Adipocyte (in vitro differentiated cells): Measurements from ENCODE around the gene ARL8B.
A peak's percentile ranks its signal among the peaks of the same experiment; 100 is the strongest.
"Not testable (repeated sequence)": the region's sequence is repeated elsewhere in the genome, so short reads cannot be mapped to it uniquely, and the experiment has no call there.

Experiments
- DNase-seq: peaks from one replicate; pipeline ENCODE4 v3.0.0-alpha.2; 2015; ENCODE audit warnings: low read depth
- H3K27me3 ChIP-seq: replicated peaks from 2 replicates; pipeline ENCODE4 v1.7.0; 2013; ENCODE audit warnings: mild to moderate bottlenecking, low read length, moderate library complexity; ENCODE audit not compliant: control insufficient read depth, insufficient read depth
- H3K36me3 ChIP-seq: 2 replicates; pipeline ENCODE4 v1.7.0; 2013; ENCODE audit warnings: low read length, mild to moderate bottlenecking, moderate library complexity; ENCODE audit not compliant: control insufficient read depth, insufficient read depth, severe bottlenecking
- H3K4me1 ChIP-seq: 2 replicates; pipeline ENCODE4 v1.7.0; 2013; ENCODE audit warnings: mild to moderate bottlenecking, low read length, moderate library complexity; ENCODE audit not compliant: control insufficient read depth, insufficient read depth
- H3K4me3 ChIP-seq: 2 replicates; pipeline ENCODE4 v1.7.0; 2013; ENCODE audit warnings: mild to moderate bottlenecking, low read length, moderate library complexity
- H3K9ac ChIP-seq: 2 replicates; pipeline ENCODE4 v1.7.0; 2013; ENCODE audit warnings: mild to moderate bottlenecking, low read length, moderate library complexity
- H3K9me3 ChIP-seq: 2 replicates; pipeline ENCODE4 v1.7.0; 2013; ENCODE audit warnings: mild to moderate bottlenecking, low read length, moderate library complexity; ENCODE audit not compliant: control insufficient read depth

Gene ARL8B

DNA sequence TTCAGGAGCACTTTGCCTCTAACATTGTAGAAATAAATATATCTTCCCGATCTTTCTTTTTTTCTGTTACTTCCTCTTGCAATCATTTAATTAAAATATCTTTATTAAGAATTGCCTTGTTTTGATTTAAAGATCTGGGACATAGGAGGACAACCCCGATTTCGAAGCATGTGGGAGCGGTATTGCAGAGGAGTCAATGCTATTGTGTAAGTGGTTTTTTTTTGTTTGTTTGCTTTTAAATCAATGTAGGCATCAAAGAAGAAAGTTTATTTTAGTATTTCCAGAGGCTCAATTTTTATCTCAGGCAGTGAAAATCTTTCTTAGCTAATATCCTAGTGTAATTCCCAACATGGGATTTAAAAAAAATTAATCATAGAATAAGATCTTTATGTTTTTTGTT is 49.9 kb downstream of the ARL8B start:
- no peaks in the 10 kb centered on the region for H3K27me3 ChIP-seq
- DNase-seq, result no peak
- H3K4me3 ChIP-seq, result no peak overlapping the region
- H3K4me1 ChIP-seq, result no peaks in the 10 kb centered on the region
- H3K9me3 ChIP-seq, result no peaks in the 10 kb centered on the region
- H3K36me3 ChIP-seq, result peaks cover 57% of the 10 kb centered on the region
- H3K9ac ChIP-seq, result no peak overlapping the region

DNA sequence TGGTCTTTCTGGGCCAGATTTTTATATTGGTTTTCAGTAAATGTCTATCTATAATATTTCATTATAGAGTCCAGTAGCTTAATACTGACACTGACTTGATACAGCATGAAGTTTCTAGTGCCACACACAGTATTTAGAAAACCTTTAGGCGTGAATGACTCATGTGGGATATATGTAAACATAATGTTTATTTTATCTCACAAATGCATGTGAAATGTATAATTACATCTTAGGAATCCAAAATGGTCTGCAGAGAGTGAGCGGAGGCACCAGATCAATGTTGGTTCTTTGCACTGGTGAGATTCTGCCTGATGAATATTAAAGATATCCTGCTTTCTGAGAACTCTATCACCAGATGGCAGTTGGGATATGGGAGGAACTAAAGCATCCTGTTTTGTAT is 56.9 kb downstream of the ARL8B start:
- H3K36me3 ChIP-seq, result peaks cover 76% of the 10 kb centered on the region
- H3K27me3 ChIP-seq, H3K9me3 ChIP-seq, H3K9ac ChIP-seq, H3K4me3 ChIP-seq, H3K4me1 ChIP-seq, DNase-seq: not testable (repeated sequence)

DNA sequence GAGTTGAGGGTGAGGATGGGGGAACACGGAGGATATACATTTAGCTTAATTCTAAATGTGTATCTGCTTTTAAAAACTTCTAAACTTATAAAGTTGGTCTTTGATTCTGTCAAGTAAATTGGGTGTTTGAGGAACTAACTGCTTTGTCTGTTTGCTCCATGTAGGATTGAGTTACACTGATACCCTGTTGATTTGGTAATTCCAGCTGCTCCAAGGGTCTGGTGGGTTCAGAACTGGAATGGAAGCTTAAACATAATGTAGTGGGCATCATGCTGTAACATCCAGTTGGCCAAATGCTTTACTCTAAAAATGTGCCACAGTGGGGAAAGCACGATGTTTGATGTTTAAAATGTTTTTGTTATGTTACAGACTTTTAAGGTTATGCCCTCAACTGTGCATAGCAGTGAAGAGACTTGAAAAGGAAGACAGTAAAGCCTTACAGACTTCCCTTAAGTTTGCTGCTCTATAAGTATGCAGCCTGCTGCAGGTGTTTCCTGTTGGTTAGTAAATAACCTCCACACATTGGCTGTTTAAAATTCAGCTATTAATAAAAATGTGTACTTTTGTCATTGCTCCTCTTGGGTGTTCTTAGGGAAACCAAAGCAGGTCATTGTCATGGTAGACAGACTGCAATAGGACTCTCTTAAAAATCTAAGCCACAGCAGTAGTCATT is 59.5 kb downstream of the ARL8B start:
- DNase-seq, result no peak
- Histone ChIP-seq H3K4me1 (peaks cover 13% of the 10 kb centered on the region), H3K4me3 (no peak overlapping the region), H3K9me3 (no peaks in the 10 kb centered on the region), H3K36me3 (peaks cover 53% of the 10 kb centered on the region), H3K27me3 (no peaks in the 10 kb centered on the region), H3K9ac (no peak overlapping the region)

DNA sequence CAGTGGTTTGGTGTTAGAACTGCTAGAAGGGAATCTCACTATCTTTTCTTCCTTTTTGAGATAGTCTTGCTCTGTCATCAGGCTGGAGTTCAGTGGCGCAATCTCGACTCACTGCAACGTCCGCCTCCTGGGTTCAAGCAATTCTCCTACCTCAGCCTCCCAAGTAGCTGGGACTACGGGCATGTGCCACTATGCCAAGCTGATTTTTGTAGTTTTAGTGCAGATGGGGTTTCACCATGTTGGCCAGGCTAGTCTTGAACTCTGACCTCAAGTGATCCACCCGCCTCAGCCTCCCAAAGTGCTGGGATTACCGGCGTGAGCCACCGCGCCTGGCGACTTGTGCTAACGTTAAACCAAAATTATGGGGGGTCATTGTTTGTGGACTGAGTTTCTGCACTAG is 61.6 kb downstream of the ARL8B start:
- DNase-seq, H3K9me3 ChIP-seq, H3K9ac ChIP-seq, H3K27me3 ChIP-seq, H3K4me3 ChIP-seq: not testable (repeated sequence)
- Histone ChIP-seq H3K4me1 (peaks cover 17% of the 10 kb centered on the region), H3K36me3 (peaks cover 36% of the 10 kb centered on the region)

DNA sequence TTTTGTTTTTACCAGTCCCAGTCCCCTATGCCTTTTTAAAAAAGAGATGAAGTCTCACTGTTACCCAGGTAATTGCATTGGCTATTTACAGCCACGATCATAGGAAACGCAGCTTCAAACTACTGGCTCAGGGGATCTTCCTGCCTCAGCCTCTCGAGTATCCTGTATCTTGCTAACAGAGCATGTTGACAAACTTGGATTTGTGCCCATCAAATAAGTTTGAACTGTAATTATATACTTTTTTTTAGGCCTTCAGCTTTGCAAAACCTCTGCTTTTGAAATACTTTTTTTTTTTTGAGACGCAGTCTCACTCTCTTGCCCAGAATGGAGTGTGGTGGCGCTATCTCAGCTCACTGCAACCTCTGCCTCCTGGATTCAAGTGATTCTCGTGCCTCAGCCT is 62.4 kb downstream of the ARL8B start:
- H3K9me3 ChIP-seq, result no peaks in the 10 kb centered on the region
- no peaks in the 10 kb centered on the region for H3K27me3 ChIP-seq
- H3K4me3 ChIP-seq, result no peak overlapping the region
- no peak for DNase-seq
- H3K36me3 ChIP-seq, result peaks cover 28% of the 10 kb centered on the region
- H3K4me1 ChIP-seq, result peaks cover 19% of the 10 kb centered on the region
- no peak overlapping the region for H3K9ac ChIP-seq

DNA sequence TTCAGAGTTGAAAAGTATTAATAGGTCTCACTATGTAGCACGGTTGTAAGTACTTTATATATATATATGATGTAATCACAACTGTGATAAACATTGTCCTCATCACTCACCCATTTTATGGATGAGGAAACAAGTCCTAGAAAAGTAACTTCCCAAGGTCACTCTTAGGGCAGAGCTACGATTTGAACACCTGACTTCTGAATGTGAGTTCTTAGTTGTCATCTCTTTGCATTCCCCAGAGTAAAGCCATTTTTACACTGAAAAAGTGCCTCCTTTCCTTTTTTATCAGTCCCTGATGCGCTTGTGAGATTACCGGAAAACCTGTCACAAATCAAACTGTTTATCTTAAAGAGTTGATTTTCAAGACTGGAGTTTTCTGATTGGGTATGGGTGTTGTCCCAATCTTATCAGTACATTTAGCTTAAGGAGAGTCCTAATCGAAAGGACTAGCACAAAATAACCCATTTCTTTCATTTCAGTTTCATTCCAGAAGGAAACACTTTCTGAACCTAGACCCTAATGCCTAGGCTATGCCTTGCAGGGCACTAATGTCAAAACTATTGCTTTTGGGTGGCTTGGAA is 63.1 kb downstream of the ARL8B start:
- Histone ChIP-seq H3K4me1 (peaks cover 22% of the 10 kb centered on the region), H3K9me3 (no peaks in the 10 kb centered on the region), H3K27me3 (no peaks in the 10 kb centered on the region), H3K9ac (no peak overlapping the region), H3K36me3 (peaks cover 22% of the 10 kb centered on the region), H3K4me3 (no peak overlapping the region)
- no peak for DNase-seq

DNA sequence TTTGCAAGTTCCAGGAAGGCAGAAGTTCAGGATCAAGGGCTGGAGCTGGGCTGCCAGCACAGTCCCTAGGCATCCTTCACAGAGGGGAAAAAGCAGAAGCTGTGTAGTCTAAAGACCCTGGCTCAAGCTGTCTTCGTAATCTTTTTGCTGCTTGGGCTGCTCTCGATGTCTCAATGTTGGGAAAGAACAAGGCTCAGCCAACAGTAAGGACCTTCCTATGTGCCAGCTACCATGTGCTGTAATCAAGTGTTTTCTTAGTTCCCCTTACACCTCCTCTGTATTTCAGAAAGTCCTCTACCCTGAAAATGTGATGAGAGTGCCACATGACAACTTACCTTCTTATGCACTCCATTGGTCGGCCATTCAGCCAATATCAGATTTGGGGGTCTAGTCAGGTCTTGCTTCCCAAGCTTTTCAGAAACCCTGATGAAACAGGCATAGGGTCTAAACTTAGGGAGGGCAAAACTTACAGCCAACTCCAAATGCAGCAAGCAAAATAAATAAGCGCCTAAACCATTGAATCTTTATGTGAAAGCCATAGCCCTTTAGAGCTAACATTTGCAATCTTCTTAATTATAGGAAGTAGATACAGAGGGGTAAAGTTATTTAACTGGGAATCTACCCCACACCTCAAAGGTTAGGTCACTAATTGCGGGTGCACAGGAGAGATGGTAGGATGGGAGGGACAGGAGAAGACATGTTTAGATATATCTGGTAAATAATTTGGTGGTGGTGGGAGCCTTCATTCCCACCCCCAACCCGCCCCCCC is 64.2 kb downstream of the ARL8B start:
- Histone ChIP-seq H3K4me3 (peak overlapping the region; percentile 90), H3K36me3 (peaks cover 11% of the 10 kb centered on the region), H3K27me3 (no peaks in the 10 kb centered on the region), H3K9me3 (no peaks in the 10 kb centered on the region), H3K4me1 (peaks cover 26% of the 10 kb centered on the region), H3K9ac (peak overlapping the region; percentile 95)
- no peak for DNase-seq

DNA sequence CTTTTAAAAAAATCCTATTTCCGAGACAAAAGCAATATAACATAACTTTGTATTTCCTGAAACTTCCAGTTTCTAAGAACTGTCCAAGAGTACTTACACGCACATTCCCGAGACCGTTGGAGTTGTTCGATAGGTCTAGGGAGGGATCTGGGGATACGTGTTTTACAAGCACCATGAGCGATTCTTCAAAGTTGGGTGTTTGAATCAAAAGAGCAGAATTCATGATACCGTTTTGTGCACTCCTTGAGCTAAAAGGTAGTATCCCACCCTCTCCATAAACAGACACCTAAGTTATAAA is 64.7 kb downstream of the ARL8B start:
- peak overlapping the region; percentile 95 for H3K9ac ChIP-seq
- H3K27me3 ChIP-seq, result no peaks in the 10 kb centered on the region
- DNase-seq, result peak; percentile 58
- H3K4me1 ChIP-seq, result peaks cover 24% of the 10 kb centered on the region
- peaks cover 5% of the 10 kb centered on the region for H3K36me3 ChIP-seq
- no peaks in the 10 kb centered on the region for H3K9me3 ChIP-seq
- H3K4me3 ChIP-seq, result peak overlapping the region; percentile 90

DNA sequence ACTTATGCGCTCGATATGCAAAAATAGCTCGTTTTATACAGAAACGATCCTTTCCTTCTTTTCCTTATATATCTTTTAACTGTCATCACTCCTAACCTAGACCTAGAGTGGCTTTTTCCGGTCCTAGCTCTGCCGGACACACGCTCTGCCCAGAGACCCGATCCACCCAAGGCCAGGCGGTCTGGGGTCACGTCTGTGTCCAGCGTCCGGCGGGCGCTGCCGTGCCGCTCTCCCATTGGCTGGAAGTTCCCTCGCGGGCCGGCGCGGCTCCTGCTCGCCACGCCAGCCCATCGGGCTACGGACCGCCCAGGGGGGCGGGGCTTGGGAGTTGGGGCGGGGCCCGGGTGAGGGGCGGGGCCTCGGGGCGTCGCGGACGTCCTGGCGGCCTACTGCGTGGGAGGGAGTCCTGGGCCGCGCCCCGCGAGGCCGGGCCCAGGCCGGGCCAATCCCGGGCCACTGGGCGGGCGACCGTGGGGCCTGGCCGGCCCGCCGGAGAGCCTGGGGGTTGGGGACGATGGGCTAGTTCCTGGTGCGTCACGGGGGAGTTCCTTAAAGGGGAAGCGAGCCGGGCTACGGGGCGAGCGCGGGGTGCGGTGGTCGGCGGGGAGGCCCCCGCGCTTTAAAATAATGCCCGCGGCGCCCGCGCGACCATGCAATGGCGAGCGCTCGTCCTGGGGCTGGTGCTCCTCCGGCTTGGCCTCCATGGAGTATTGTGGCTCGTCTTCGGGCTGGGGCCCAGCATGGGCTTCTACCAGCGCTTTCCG is 65.2 kb downstream of the ARL8B start, which contains the start of gene EDEM1:
Gene EDEM1 (plus strand): TSS at position 552 of the 764 bp plus-strand sequence. CDS start 99 bp downstream, at position 651.
- H3K4me1 ChIP-seq, result peaks cover 21% of the 10 kb centered on the region
- H3K9me3 ChIP-seq, result no peaks in the 10 kb centered on the region
- peaks cover under 1% of the 10 kb centered on the region for H3K36me3 ChIP-seq
- DNase-seq, result peak; percentile 98
- H3K27me3 ChIP-seq, result no peaks in the 10 kb centered on the region
- peak within 1 kb of the TSS; percentile 95 for H3K9ac ChIP-seq
- peak within 1 kb of the TSS; percentile 94 for H3K4me3 ChIP-seq

DNA sequence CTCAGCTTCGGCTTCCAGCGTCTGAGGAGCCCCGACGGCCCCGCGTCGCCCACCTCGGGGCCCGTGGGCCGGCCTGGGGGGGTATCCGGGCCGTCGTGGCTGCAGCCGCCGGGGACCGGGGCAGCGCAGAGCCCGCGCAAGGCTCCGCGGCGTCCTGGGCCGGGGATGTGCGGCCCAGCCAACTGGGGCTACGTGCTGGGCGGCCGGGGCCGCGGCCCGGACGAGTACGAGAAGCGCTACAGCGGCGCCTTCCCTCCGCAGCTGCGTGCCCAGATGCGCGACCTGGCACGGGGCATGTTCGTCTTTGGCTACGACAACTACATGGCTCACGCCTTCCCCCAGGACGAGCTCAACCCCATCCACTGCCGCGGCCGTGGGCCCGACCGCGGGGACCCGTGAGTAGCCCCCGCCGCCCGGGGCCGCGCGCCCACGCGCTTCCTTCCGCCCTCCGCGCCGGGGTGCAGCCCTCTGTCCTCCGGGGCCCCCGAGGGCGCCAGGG is 65.9 kb downstream of the ARL8B start:
- no peaks in the 10 kb centered on the region for H3K27me3 ChIP-seq
- H3K9ac ChIP-seq, result peak overlapping the region; percentile 95
- H3K9me3 ChIP-seq, result no peaks in the 10 kb centered on the region
- peak overlapping the region; percentile 94 for H3K4me3 ChIP-seq
- H3K4me1 ChIP-seq, result peaks cover 21% of the 10 kb centered on the region
- DNase-seq, result peak; percentile 69
- no peaks in the 10 kb centered on the region for H3K36me3 ChIP-seq
